ENCODE results near the gene TRMT10A.
A peak's percentile ranks its signal among the peaks of the same experiment; 100 is the strongest.

TRMT10A gene, protein sequence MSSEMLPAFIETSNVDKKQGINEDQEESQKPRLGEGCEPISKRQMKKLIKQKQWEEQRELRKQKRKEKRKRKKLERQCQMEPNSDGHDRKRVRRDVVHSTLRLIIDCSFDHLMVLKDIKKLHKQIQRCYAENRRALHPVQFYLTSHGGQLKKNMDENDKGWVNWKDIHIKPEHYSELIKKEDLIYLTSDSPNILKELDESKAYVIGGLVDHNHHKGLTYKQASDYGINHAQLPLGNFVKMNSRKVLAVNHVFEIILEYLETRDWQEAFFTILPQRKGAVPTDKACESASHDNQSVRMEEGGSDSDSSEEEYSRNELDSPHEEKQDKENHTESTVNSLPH

DNA sequence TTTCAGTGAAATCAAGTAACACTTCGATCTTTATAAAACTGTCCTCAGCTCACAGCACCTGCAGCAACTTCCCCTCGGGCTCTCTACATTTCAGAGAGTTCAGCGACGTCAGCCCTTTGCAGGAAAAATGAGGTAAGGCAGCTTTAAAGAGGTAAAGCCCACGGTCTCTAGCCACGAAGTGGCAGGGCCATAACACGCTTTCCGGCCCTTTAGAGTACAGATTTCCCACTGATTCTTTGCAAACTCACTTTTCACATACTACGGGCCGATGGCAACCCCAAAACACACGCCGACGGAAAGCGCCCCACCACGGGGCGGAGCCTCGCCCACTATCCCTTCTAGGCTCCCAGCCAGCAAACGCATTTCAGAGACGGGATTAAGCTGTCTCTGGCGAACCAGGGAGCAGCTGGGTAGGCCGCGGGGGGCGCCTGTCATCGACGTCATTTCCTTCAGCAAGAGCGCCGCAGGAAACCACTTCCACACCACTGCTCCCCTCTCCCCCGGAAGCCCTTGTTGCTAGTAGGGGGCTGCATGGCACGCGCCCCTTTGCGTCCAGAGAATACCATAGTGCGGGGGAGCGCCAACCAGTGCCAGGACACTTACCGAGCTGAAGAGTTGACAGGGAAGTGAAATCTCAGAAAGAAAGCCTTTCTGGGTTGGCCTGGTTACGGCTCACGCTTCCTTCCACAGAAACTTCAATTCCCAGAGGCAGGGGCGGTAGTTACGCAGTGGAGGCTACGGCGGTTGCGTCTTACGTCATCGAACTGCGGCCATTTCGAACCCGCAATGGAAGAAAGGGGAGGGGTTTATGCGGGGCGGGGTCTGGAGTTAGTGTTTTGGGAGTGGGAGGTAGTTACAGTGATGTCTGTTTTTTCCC, at the start of gene TRMT10A:
TRMT10A (minus strand) TSS at position 730 of the 877 bp plus-strand sequence. CDS start 4,701 bp downstream, outside the sequence.
- peak; percentile 99 for DNase-seq

DNA sequence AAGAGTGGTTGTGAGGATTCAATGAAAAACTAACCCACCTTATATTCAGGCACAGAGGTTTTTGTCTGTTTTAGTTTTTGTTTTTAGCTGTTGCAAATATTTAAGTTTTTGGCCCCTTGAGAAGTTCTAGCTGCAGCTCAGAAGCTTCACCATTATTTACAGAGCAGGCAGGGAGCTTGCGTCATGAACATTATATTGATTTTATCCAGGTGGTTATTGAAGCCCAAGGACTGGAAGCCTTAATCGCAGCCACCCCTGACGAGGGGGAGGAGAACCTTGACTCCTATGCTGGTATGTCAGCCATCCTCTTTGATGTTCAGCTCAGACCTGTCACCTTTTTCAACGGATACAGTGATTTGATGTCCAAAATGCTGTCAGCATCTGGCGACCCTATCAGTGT, 48.9 kb upstream of the TRMT10A start:
- DNase-seq = no peak

DNA sequence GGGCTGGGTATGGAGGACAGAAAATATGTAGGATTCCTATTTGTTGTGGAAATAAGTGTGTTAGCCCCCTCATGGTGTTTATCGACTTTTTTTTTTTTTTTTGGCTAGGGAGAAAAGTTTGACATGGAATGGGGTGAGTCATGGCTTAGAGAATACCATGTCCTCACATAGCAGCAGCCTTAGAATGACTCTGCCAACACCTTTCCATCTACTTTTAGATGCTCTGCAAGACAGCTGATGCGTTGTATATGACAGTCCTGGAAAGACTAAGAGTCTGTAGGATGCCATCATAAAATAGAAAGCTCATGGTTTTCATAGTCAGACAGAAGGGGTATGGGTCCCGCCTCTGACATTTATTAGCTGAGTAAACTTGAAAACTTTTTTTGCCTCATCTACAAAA, 48.4 kb upstream of the TRMT10A start:
- no peak for DNase-seq

DNA sequence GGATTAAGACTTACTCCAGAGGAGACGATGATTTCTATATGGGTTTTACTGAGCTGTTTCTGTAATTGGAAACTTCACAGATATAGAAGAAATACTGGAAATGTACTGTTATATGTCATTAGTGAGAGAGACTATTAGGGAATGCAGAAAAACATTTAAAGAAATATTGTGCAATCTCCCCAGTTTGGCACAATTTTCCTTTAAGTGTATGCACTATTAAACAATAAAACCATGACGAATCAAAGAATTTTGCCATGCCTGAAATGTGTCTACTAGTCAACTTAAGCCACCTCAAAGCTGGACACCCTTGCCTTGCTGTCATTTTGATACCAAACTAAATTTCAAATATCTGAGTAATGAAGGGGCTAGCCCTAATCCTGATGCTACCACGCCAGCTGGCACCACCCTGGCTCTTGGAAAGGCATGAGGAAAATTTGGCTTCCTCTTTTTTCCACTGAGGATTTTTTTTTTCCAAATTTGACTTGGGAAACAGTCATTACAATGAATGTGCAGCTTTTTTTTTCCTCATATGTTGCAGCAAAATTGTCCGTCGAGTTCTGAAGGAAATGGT, 46.9 kb upstream of the TRMT10A start:
- no peak for DNase-seq

DNA sequence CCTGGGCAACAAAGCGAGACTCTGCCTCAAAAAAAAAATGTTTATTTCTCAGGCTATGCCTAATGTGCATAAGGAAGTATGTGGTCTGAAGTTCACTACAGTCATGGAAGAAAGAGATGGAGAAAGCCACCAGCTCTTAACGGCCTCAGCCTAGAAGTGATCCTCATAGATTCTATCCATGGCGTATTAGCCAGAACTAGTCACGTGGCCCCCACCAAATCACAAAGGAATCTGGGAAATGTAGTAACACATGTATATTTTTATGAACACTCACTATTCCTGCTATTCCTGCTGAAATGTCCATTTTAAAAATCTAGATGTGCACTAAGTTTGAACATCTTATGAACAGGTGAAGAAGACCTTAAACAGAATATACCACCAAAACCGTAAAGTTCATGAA, 44.6 kb upstream of the TRMT10A start:
- DNase-seq = no peak

DNA sequence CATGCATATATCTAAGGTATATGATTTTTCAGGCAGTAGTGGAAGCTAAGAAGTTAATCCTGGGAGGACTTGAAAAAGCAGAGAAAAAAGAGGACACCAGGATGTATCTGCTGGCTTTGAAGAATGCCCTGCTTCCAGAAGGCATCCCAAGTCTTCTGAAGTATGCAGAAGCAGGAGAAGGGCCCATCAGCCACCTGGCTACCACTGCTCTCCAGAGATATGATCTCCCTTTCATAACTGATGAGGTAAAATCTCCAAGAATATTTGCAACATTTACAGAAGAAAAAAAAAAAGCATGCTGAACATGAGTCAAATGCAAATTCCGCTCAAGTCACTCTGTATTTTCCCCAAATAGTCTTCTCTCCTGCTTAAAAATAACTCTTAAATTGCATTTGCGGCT, 42.9 kb upstream of the TRMT10A start:
- DNase-seq = no peak

DNA sequence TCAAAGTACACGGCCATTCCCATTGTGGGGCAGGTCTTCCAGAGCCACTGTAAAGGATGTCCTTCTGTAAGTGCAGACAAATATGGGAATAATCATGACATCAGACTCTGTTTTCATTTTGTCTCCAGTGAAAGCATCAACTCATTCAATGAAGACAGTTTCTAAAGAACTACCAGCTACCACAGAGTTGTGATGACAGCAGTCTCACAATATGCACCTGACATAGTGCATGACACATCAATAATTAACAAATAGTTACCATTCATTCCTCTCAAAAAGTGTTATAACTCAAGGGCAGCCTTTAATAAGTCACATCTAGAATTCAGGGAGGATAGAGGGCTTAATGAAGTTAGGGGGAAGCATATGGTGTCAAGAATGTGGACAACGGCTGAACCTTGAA, 31.0 kb upstream of the TRMT10A start:
- no peak for DNase-seq

DNA sequence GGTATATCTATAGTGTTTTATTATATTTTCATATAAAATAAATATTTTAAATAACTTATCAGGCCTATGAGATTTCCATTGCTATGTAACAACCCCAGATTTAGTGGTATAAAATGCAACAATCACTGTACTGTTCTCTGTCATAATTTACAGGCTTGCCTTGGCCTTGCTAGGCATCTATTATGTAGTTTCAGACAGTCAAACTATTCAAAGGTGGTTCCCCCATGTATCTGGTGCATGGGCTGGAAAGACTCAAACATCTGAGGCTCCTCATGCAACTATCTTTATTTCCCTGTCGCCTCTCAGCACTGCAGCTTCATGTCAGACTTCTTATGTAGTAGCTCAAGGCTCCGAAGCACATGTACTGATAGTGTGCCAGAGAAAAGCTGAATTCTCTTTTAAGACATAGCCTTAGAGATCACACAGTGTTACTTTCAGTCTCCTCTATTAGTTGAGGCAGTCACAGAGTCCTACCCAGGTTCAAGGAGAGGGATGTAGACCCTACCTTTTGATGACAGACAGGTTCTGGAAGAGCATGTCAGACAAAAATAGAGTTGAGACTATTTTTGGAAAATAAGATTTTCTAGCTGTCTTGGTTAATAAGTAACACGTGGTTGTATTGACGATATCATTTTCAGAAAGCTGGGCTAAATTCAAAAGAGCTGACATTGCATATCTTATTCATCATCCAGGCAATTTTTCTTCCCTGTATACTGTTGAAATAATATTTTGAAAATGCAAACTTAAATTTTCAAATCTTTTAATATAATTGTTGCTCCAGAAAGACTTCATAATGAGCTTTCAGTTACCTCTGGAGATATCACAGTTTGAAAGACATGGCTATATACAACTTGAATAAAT, 30.2 kb upstream of the TRMT10A start:
- no peak for DNase-seq

DNA sequence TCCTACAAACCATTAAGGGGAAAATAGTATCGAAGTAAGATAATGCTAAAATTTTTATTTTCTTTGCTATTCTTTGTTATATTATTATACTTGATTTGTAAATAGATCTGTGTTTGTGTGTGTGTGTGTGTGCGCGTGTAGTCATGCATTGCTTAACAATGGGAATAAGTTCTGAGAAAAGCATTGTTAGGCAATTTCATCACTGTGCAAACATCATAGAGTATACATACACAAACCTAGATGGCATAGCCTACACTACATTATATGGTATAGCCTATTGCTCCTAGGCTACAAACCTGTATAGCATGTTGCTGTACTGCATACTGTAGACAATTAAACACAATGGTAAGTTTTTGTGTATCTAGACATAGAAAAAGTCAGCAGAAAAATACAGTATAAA, 27.9 kb upstream of the TRMT10A start:
- DNase-seq = no peak

DNA sequence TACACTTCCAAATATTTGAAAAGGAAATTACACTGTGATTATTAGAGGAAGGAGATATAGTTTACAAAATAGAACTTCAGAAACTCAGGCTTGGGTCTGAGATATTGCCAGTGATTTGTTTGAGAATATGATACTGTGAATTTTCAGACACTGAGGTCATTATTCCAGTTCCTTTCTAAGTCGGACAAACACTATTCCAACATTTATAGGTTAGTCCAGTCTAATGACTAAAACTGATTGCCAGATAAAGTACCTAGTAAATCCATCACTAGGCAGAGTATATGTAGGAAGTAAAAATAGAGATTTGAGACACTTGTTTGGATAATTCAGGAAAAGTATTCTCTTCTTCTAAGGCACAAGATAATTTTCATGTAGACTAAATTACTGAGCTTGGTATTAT, 24.0 kb upstream of the TRMT10A start:
- DNase-seq = no peak

DNA sequence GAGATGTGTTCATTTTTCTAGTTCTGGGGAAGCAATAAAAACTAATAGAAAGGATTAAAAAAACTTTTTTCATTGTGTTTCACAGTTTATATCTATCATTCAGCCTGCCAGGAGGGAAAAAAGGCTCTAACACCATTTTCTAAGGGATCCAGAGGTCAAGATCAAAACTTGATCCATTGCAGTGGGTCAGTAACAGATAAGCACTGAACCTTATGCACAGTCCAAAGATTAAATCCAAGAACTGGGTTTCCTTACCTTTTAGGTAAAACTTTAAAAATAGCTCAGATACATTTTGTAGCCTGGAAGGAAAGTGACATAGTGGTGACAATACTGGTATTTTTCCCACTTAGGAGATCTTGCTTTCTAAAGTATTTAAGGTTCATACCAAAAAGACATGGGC, 23.5 kb upstream of the TRMT10A start:
- no peak for DNase-seq

DNA sequence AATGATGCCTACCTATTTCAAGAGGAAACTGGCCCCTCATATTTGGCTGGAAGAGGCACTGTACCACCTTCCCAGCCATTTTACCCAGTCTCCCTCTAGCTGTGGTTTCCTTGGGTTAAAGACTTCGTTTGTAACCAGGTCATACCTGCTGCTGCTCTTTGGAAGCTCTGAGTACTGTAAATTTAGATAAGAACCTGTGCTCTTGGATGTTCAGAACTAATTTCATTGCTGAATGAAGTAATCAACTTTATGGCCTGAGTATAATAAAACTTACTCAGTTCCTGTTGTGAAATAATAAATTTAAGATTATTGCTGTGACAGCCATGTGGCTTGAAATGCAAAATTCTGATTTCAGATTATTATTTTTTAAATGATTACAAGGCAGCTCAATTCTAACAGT, 23.0 kb upstream of the TRMT10A start:
- no peak for DNase-seq

DNA sequence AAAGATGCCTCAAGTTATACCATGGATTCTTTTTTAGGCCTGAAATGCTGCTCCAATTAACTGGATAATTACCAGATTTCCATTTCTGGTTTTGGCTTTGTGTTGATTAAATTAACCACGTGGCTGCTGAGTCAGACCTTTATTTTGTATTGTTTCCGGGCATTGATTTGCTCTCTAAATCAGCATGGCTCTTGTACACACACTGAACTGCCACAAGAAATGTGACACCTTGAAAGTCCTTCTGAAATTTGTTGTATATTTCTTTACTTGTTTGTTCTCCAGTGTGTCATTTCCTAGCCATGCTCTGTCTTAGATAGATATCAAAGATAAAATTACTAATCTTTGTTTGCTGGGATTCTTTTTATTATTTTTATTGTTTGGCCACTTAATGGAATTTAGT, 22.5 kb upstream of the TRMT10A start:
- DNase-seq = no peak

DNA sequence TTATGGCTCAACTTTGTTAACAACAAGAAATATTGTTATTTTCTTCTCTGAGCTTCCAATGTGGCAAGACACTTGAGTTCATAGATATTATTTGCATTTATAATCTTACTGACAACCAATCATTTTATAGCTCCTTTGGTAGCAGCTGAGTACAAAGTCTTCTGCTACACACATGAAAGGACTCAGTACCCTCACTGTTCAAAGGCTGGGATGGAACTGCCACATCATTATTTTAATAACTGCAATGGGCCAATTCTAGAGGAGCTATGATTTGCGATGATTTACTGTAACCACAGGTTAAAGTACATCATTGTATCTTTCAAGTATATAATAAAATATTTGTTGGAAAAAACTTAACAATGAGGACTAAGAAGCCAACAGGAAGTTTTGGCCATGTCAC, 21.7 kb upstream of the TRMT10A start:
- DNase-seq = no peak

DNA sequence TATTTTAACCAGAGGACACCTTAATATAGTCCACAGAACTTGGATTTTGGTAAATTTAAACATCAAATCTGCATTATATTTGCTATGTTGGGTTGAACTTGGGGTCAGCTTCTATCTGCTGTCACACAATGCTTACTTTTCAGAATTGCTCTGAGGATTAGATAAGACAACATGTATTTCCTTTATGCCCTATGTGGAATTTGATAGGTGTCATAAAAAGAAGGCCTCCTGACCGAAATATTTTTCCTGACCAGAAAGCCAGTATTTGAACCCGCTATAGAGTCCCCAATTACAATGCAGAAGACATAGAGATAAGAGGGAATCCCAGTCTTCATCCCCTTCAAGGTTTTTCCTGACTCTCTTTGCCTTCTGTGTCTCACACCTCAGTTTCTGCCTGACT, 14.9 kb upstream of the TRMT10A start:
- DNase-seq = no peak

DNA sequence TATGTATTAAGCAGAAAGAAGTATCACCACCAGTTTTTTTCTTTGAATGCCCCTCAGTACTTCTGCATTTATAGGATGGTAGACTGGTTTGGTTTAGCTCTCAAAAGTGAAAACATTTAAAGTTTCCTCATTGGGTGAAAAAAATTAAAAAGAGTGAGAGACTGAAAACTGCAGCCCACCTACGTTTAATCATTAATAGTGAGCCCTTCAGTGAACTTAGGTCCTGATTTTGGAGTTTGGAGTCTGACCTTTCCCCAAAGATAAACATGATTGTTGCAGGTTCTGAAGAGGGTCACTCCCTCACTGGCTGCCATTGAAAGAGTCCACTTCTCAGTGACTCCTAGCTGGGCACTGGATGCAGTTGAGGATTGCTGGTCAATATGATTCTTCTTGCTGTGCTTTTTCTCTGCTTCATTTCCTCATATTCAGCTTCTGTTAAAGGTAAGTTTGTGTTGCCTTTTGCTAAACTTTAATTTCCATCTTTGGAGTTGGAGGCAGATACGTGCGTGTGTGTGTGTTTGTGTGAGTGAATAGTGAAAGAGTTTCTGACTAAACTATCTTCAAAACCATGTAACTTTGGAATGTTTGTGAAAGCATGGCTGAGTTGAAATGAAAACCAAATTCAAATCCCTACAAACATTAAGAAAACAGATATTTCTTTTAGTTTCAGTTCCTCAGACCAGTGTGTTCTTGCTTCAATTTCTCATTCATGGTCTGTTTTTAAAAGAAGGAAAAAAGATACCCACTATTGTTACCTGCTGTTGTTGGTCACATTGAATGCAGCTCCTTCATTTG, 10.9 kb upstream of the TRMT10A start, which contains the start of gene MTTP:
MTTP (plus strand) TSS at position 295 of the 795 bp plus-strand sequence; CDS start at position 381, 86 bp downstream.
- no peak for DNase-seq

DNA sequence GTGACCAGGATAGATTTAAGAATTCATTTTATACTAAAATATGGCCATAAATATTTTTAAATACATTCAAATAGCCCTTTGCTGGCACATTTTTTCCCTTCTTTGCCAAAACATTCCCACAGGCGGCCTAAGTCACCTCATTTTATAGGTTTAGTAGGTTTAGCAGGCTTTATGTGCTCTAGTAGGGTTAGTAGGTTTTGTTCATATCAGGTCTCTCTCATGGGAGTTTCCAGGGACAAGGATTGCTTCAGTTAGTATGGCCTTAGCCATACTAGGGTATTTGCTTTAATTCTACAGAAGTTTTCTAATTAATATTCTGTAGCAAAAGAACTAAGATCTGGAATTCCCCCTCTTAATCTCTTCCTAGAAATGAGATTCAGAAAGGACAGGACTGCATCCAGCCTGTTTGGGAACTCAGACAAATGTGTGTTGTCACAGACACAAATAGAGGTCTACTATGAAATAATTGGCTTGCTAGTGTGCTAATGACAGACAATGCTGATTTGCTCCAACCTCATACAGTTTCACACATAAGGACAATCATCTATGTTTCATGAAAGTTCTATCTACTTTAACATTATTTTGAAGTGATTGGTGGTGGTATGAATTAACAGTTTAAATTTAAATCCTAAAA, 10.0 kb upstream of the TRMT10A start:
- DNase-seq = no peak

DNA sequence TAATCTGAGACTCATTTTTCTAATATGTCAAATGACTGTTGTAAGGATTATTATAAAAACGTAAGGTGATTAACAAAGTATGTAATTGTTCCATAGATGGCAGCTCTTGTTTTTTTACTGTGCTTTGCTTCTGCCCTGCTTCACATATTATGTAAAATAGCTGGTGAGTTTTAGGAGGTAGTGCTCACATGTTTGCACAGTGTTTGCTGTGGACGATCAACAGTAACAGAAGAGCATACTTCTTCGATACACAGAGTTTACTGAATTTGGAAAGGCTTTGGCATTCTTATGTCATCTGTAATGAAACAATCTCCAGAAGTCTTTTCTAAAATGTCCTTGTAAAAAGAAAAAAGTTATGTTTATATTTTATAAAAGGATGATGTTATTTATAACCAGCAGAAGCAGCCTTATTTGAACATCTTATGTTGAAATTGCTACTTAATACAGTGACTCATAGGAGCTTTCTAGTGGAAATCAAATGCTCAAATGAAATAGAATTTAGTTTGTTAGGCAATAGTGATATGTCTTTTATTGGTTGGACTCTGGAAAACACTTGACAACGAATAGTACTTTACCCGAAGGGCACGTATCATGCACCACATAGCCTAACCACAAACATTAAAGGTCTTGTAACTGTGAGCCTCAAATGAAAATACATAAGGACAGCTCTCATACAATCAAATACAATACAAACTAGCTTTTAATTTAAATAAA, 8.8 kb upstream of the TRMT10A start:
- DNase-seq = no peak

DNA sequence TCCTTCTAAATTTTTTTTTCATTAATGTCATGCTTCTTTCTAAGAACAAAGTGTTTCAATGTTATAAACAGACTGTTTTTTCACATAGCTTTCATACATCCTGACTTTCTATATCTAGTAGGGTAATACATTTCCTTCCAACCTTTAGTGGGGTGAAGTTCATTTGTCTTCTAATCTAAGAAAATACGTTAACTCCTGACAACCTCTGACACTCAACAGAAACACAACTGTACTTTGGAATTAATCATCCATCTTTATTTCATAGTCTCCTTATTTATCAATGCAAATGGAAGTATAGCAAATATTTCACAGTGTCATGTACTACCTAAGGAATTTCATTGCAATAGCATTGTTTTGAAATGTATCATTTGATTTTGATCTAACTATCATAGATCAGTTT, 8.0 kb upstream of the TRMT10A start:
- no peak for DNase-seq

DNA sequence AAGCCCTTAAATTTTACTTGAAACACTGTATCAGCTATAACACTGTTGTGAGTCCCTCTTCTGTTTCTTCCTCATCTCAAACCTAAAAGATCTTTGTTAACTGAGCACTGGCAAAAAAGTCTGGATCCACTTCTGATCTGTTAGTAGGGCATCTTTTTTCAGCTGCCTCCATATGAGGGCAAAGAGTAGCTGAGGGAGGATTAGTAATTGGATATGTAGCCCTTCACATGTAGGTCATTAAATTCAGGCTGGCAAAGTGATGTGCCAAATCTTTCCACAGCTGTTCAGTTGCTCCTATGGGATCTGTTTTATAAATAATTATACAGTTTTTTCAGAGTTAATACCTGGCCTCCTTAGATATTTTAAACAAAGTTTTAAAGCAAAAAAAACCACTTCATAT, 1.1 kb upstream of the TRMT10A start:
- DNase-seq = no peak

DNA sequence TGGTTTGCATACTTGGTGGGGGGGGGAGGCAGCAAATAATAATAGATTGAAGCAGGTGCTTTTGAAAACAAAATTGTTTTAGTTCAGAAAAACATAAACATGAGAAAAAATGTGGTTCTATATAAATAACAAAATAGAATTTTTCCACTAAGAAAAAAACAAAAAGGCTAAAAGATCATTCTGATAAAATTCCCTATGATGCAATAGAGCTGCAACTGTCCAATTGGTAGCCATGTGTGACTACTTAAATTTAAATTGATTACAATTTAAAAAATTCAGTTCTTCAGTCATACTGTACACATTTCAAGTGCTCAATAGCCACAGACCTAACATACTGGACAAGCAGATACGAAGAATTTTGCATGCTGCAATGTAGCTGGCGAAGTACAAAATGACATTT, 11.0 kb downstream of the TRMT10A start:
- DNase-seq = no peak

Data from hematopoietic multipotent progenitor cell treated with erythropoietin and hydrocortisone succinate and interleukin-3 and kit ligand, for 4 days (in vitro differentiated cells).